ENCODE results near the gene KCNG1. TPM values are rescaled to one million over a fixed set of nuclear protein-coding genes. Genes with fewer than 3 reads are reported as not detected.

The KCNG1 gene
- total and polyA plus RNA-seq, 2 of the 13 experiments (the other 11 are each of a cell fraction or from before 2014, with no cell fraction given): not detected

DNA sequence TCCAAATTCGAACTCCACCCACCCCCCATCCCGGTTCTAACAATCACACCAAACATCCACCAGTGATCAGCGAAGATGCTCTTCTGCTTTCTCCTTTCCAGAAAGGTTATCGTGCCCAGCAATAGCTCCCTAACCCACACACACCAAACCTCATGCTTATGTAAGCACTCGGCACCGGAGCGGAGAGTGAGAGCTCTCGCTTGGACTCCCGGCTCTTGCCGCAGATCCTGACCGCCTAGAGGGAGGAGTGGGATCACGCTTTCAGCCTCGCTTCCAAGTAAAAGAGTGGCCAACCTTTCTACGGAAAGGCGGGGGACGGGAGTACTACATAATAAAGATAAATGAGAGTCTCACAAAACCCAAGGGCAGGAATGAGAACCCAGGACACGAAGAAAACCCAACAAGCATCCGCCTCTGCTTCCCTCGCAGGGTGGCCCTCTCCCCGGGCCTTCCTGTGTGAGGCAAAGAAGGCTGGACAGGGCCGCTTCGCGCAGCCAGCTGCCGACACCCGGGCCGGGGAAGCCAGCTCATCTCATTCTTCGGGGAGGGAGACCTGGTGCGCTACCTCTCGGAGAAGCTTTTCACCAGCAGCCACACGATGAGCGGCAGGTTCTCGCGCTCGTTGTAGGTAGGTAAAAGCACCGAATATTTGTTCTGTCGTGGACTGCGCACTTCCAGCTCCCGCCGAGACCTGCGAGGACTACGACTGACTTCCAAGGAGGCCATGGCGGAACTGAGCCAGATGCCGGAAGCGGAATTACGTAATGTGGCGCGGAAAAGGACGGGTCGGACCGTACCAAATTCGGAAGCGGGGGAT lies 64.9 kb downstream of the KCNG1 start, which contains the start of gene DPM1 (continued):
- TF ChIP-seq, protein P1, sequence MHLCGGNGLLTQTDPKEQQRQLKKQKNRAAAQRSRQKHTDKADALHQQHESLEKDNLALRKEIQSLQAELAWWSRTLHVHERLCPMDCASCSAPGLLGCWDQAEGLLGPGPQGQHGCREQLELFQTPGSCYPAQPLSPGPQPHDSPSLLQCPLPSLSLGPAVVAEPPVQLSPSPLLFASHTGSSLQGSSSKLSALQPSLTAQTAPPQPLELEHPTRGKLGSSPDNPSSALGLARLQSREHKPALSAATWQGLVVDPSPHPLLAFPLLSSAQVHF (CRISPR knock-in tag; IDR thresholded peaks at IDR 0.05): peak; percentile 52; the same call in 1 of the 2 replicates
- TF ChIP-seq GATA4 (IDR thresholded peaks at IDR 0.05; ENCODE audit: borderline replicate concordance, low read depth) (peak; percentile 74; the same call in 1 of the 2 replicates), ZNF143 (CRISPR knock-in tag; IDR thresholded peaks at IDR 0.05) (no peak; the same call in 1 of the 2 replicates), NFIC (IDR thresholded peaks at IDR 0.05; ENCODE audit: low read length) (no peak), DPF2 (CRISPR knock-in tag; IDR thresholded peaks at IDR 0.05; ENCODE audit: borderline replicate concordance, low read depth) (no peak), FOXK2 (IDR thresholded peaks at IDR 0.05) (no peak), LCORL (IDR thresholded peaks at IDR 0.05) (no peak), LCORL (CRISPR knock-in tag; IDR thresholded peaks at IDR 0.05) (peak; percentile 58; the same call in 1 of the 2 replicates), YEATS4 (CRISPR knock-in tag; IDR thresholded peaks at IDR 0.05; ENCODE audit: borderline replicate concordance) (peak; percentile 66; the same call in 1 of the 2 replicates), RARG (CRISPR knock-in tag; IDR thresholded peaks at IDR 0.05; ENCODE audit: low read depth) (no peak), ZNF782 (CRISPR knock-in tag; IDR thresholded peaks at IDR 0.05; ENCODE audit: borderline replicate concordance) (peak; percentile 87; the same call in 1 of the 2 replicates), GTF2F1 (IDR thresholded peaks at IDR 0.05; ENCODE audit: low read length) (peak; percentile 85; the same call in 1 of the 2 replicates), KLF15 (CRISPR knock-in tag; IDR thresholded peaks at IDR 0.05; ENCODE audit: borderline replicate concordance) (no peak; the same call in 1 of the 2 replicates), HNF4A (CRISPR knock-in tag; IDR thresholded peaks at IDR 0.05) (peak; percentile 30; the same call in 1 of the 2 replicates), GATAD1 (CRISPR knock-in tag; IDR thresholded peaks at IDR 0.05) (peak; percentile 97; the same call in 1 of the 2 replicates), ZNF607 (CRISPR knock-in tag; IDR thresholded peaks at IDR 0.05; ENCODE audit: borderline replicate concordance) (peak; percentile 66; the same call in 1 of the 2 replicates), ZNF552 (CRISPR knock-in tag; IDR thresholded peaks at IDR 0.05; ENCODE audit: borderline replicate concordance) (peak; percentile 59; the same call in 1 of the 2 replicates), TBP (CRISPR knock-in tag; IDR thresholded peaks at IDR 0.05) (no peak), ZNF792 (CRISPR knock-in tag; IDR thresholded peaks at IDR 0.05) (peak; percentile 51; the same call in 1 of the 2 replicates)
- TF ChIP-seq, protein P2, sequence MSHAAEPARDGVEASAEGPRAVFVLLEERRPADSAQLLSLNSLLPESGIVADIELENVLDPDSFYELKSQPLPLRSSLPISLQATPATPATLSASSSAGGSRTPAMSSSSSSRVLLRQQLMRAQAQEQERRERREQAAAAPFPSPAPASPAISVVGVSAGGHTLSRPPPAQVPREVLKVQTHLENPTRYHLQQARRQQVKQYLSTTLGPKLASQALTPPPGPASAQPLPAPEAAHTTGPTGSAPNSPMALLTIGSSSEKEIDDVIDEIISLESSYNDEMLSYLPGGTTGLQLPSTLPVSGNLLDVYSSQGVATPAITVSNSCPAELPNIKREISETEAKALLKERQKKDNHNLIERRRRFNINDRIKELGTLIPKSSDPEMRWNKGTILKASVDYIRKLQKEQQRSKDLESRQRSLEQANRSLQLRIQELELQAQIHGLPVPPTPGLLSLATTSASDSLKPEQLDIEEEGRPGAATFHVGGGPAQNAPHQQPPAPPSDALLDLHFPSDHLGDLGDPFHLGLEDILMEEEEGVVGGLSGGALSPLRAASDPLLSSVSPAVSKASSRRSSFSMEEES (CRISPR knock-in tag; IDR thresholded peaks at IDR 0.05): no peak; the same call in 1 of the 2 replicates
- TF ChIP-seq, protein P3, sequence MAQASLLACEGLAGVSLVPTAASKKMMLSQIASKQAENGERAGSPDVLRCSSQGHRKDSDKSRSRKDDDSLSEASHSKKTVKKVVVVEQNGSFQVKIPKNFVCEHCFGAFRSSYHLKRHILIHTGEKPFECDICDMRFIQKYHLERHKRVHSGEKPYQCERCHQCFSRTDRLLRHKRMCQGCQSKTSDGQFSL (CRISPR knock-in tag; IDR thresholded peaks at IDR 0.05): no peak
- TF ChIP-seq, protein P4, sequence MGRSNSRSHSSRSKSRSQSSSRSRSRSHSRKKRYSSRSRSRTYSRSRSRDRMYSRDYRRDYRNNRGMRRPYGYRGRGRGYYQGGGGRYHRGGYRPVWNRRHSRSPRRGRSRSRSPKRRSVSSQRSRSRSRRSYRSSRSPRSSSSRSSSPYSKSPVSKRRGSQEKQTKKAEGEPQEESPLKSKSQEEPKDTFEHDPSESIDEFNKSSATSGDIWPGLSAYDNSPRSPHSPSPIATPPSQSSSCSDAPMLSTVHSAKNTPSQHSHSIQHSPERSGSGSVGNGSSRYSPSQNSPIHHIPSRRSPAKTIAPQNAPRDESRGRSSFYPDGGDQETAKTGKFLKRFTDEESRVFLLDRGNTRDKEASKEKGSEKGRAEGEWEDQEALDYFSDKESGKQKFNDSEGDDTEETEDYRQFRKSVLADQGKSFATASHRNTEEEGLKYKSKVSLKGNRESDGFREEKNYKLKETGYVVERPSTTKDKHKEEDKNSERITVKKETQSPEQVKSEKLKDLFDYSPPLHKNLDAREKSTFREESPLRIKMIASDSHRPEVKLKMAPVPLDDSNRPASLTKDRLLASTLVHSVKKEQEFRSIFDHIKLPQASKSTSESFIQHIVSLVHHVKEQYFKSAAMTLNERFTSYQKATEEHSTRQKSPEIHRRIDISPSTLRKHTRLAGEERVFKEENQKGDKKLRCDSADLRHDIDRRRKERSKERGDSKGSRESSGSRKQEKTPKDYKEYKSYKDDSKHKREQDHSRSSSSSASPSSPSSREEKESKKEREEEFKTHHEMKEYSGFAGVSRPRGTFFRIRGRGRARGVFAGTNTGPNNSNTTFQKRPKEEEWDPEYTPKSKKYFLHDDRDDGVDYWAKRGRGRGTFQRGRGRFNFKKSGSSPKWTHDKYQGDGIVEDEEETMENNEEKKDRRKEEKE (IDR thresholded peaks at IDR 0.05): no peak
- TF ChIP-seq, protein P5, sequence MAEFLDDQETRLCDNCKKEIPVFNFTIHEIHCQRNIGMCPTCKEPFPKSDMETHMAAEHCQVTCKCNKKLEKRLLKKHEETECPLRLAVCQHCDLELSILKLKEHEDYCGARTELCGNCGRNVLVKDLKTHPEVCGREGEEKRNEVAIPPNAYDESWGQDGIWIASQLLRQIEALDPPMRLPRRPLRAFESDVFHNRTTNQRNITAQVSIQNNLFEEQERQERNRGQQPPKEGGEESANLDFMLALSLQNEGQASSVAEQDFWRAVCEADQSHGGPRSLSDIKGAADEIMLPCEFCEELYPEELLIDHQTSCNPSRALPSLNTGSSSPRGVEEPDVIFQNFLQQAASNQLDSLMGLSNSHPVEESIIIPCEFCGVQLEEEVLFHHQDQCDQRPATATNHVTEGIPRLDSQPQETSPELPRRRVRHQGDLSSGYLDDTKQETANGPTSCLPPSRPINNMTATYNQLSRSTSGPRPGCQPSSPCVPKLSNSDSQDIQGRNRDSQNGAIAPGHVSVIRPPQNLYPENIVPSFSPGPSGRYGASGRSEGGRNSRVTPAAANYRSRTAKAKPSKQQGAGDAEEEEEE (CRISPR knock-in tag; IDR thresholded peaks at IDR 0.05; ENCODE audit: borderline replicate concordance): peak; percentile 83; the same call in 1 of the 2 replicates
